OCI-LY7 (cell line): ENCODE measurements around the gene SUCNR1. TPM values are rescaled to one million over a fixed set of nuclear protein-coding genes. Genes with fewer than 3 reads are reported as not detected.

Experiments
- BruUV-seq: library from RNA; stranded (reverse); fragments of 400-500 nt; replicated peaks from 2 replicates; lab custom pipeline; 2021; lab: Mats Ljungman, UMichigan
- CTCF ChIA-PET: fragments of 300-600 bp; sonication (Branson Sonifier 250); formaldehyde crosslinking; loops from one replicate; lab custom pipeline; 2022; ENCODE audit warnings: antibody characterized with exemption; ENCODE audit not compliant: unreplicated experiment; lab: Charles Lee
- POLR2A ChIA-PET: fragments of 300-600 bp; sonication (Branson Sonifier 250); formaldehyde crosslinking; loops from one replicate; lab custom pipeline; 2022; ENCODE audit warnings: antibody characterized with exemption; lab: Charles Lee
- DNase-seq: peaks from one replicate; pipeline ENCODE4 v3.0.0-alpha.2; 2015; ENCODE audit warnings: low spot score
- H2AFZ ChIP-seq: fragments of 200-600 bp; sonication (generic), shearing (Covaris generic); 2 replicates; pipeline ENCODE4 v1.6.1; 2014; ENCODE audit warnings: mild to moderate bottlenecking, antibody characterized with exemption, low read length, moderate library complexity
- H3K27ac ChIP-seq: fragments of 200-600 bp; sonication (generic); 2 replicates; pipeline ENCODE4 v1.5.1; 2014; ENCODE audit warnings: mixed run types, low read depth, mild to moderate bottlenecking, moderate library complexity, low read length, inconsistent platforms; ENCODE audit not compliant: poor library complexity, severe bottlenecking
- H3K36me3 ChIP-seq: fragments of 200-600 bp; sonication (generic); 2 replicates; pipeline ENCODE4 v1.6.1; 2014; ENCODE audit warnings: mild to moderate bottlenecking, antibody characterized with exemption, low read length, moderate library complexity, mixed read lengths; ENCODE audit not compliant: insufficient read depth
- H3K4me1 ChIP-seq: fragments of 200-600 bp; sonication (generic); 2 replicates; pipeline ENCODE4 v1.5.1; 2014; ENCODE audit warnings: mild to moderate bottlenecking, low read length; ENCODE audit not compliant: insufficient read depth, poor library complexity, severe bottlenecking
- H3K4me2 ChIP-seq: fragments of 200-600 bp; sonication (generic); 2 replicates; pipeline ENCODE4 v1.6.1; 2014; ENCODE audit warnings: mild to moderate bottlenecking, low read length
- H3K4me3 ChIP-seq: fragments of 200-600 bp; sonication (generic); 2 replicates; pipeline ENCODE4 v1.5.1; 2014; ENCODE audit warnings: mild to moderate bottlenecking, low read depth, low read length; ENCODE audit not compliant: poor library complexity, severe bottlenecking
- H3K79me2 ChIP-seq: fragments of 200-600 bp; sonication (generic); 2 replicates; pipeline ENCODE4 v1.6.1; 2016; ENCODE audit warnings: low read depth, mild to moderate bottlenecking, low read length, moderate library complexity, mixed read lengths; ENCODE audit not compliant: insufficient read depth
- H3K9me2 ChIP-seq: fragments of 200-600 bp; sonication (generic); 2 replicates; pipeline ENCODE4 v1.6.1; 2016; ENCODE audit warnings: mild to moderate bottlenecking, low read length, mixed read lengths; ENCODE audit not compliant: insufficient read depth
- H3K9me3 ChIP-seq: fragments of 200-600 bp; sonication (generic); 2 replicates; pipeline ENCODE4 v1.6.1; 2014; ENCODE audit warnings: mild to moderate bottlenecking, mixed run types, low read length, mixed read lengths
- H4K20me1 ChIP-seq: fragments of 200-600 bp; sonication (generic); 2 replicates; pipeline ENCODE4 v1.6.1; 2014; ENCODE audit warnings: mild to moderate bottlenecking, antibody characterized with exemption, low read length, moderate library complexity, mixed read lengths; ENCODE audit not compliant: insufficient read depth
- EZH2phosphoT487 ChIP-seq: fragments of 200-600 bp; sonication (generic); IDR thresholded peaks from 2 replicates; pipeline ENCODE4 v1.6.1; 2018; ENCODE audit warnings: low read depth, borderline replicate concordance, mild to moderate bottlenecking, mixed run types, antibody characterized with exemption, low read length, moderate library complexity, mixed read lengths
- intact Hi-C: fragments of 100-400 bp; cut with micrococcal nuclease; formaldehyde crosslinking; loops from one replicate; pipeline ENCODE4 v1.10.0; 2022; ENCODE audit not compliant: unreplicated experiment
- total RNA-seq, 2 experiments: library from RNA; depleted of rRNA in 1 of 2; stranded (reverse); fragments of >200 nt in 1 of 2; shearing (Covaris generic) in 1 of 2; gene quantifications; 2 replicates each; pipeline ENCODE4 v1.2.3, GENCODE V29; 2014 to 2022
- TF ChIP-seq, protein P1 (sequence below): fragments of 200-600 bp; sonication (generic); conservative IDR thresholded peaks from 2 replicates; pipeline ENCODE4 v1.5.1; 2014; ENCODE audit warnings: mild to moderate bottlenecking, antibody characterized with exemption, low read length, moderate library complexity, mixed read lengths

SUCNR1 gene
- total RNA-seq, 2 experiments from 2014 or later, result not detected

GRCh38 chr3:151916781-151917180 lies 43.3 kb downstream of the SUCNR1 start:
- ChIA-PET POLR2A (interaction anchor here (0.6 to 0.7 kb wide), 2 partner anchors 104 to 143 kb away, joined by 3 read pairs; no protein-coding TSS in a partner anchor), CTCF (no interaction called here)
- Histone ChIP-seq H4K20me1 (no peaks in the 10 kb centered on the region), H3K27ac (no peak overlapping the region), H3K9me3 (no peaks in the 10 kb centered on the region), H2AFZ (no peak overlapping the region), H3K4me2 (no peak overlapping the region), H3K4me3 (no peak overlapping the region), H3K9me2 (no peaks in the 10 kb centered on the region), H3K79me2 (no peaks in the 10 kb centered on the region), H3K4me1 (no peaks in the 10 kb centered on the region), H3K36me3 (no peaks in the 10 kb centered on the region)
- intact Hi-C loops, result loop anchor here (5.0 to 10.0 kb wide), 3 partner anchors 79 to 482 kb away; partner anchors contain the start of gene IGSF10
- TF ChIP-seq, protein P1, sequence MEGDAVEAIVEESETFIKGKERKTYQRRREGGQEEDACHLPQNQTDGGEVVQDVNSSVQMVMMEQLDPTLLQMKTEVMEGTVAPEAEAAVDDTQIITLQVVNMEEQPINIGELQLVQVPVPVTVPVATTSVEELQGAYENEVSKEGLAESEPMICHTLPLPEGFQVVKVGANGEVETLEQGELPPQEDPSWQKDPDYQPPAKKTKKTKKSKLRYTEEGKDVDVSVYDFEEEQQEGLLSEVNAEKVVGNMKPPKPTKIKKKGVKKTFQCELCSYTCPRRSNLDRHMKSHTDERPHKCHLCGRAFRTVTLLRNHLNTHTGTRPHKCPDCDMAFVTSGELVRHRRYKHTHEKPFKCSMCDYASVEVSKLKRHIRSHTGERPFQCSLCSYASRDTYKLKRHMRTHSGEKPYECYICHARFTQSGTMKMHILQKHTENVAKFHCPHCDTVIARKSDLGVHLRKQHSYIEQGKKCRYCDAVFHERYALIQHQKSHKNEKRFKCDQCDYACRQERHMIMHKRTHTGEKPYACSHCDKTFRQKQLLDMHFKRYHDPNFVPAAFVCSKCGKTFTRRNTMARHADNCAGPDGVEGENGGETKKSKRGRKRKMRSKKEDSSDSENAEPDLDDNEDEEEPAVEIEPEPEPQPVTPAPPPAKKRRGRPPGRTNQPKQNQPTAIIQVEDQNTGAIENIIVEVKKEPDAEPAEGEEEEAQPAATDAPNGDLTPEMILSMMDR, result no peak
- no peak for TF ChIP-seq EZH2phosphoT487
- BruUV-seq, result no TSS peak
- DNase-seq, result no peak

DNA sequence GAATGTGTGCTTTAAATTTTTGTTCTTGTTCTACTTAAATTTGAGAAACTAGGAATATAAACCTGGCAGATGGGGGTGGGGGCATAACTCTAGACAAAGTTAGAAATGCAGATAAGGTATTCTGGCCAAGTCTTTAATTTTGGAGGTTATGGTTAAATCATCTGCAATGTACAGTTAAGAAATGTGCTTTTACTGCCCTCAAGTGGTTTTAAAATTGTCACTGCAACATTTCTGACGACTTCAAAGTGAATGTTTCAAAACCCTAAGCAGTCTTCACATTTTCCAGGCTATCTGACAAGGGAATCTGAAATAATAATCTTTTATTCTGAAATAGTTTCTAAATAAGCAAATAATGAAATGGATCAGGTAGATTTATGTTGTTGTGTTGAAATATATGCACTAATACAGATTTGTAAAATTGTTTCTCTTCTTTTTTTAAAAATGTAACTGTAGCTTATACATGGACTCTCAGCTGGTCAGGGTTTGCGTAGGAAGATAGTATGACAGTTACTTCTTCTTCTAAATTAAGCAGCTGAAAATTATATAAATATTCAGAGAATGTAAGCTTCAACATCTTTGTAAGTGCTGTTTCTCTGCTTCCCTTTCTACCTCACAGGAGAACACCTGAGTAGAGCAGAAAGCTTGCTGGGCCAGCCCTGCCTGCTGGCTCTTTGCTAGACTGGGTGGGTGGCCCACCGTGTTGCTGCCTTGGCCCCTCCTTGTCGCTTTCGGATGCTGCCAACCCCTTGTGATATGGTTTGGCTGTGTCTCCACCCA lies 45.0 kb downstream of the SUCNR1 start:
- no peaks in the 10 kb centered on the region for H3K4me1 ChIP-seq
- no peaks in the 10 kb centered on the region for H3K9me3 ChIP-seq
- no peak overlapping the region for H3K4me2 ChIP-seq
- H4K20me1 ChIP-seq, result no peaks in the 10 kb centered on the region
- no peaks in the 10 kb centered on the region for H3K79me2 ChIP-seq
- intact Hi-C loops, result loop anchor here (5.0 to 10.0 kb wide), 3 partner anchors 81 to 484 kb away; partner anchors contain the start of gene IGSF10
- no peaks in the 10 kb centered on the region for H3K9me2 ChIP-seq
- H3K27ac ChIP-seq, result no peak overlapping the region
- no TSS peak for BruUV-seq
- H3K36me3 ChIP-seq, result no peaks in the 10 kb centered on the region
- no peak overlapping the region for H2AFZ ChIP-seq
- no peak overlapping the region for H3K4me3 ChIP-seq
- TF ChIP-seq, protein P1, result peak; percentile 86
- TF ChIP-seq EZH2phosphoT487, result no peak
- CTCF ChIA-PET, result no interaction called here
- POLR2A ChIA-PET, result interaction anchor here (0.6 to 0.9 kb wide), 3 partner anchors 114 to 1524 kb away, joined by 3 to 4 read pairs (median 3); no protein-coding TSS in a partner anchor
- DNase-seq, result peak; percentile 44

GRCh38 chr3:151919030-151919328 lies 45.5 kb downstream of the SUCNR1 start:
- Histone ChIP-seq H3K9me3 (no peaks in the 10 kb centered on the region), H3K4me2 (no peak overlapping the region), H3K4me1 (no peaks in the 10 kb centered on the region), H3K9me2 (no peaks in the 10 kb centered on the region), H3K79me2 (no peaks in the 10 kb centered on the region), H2AFZ (no peak overlapping the region), H3K4me3 (no peak overlapping the region), H4K20me1 (no peaks in the 10 kb centered on the region), H3K27ac (no peak overlapping the region), H3K36me3 (no peaks in the 10 kb centered on the region)
- no peak for DNase-seq
- no TSS peak for BruUV-seq
- intact Hi-C loops, result loop anchor here (5.0 to 10.0 kb wide), 3 partner anchors 82 to 484 kb away; partner anchors contain the start of gene IGSF10
- TF ChIP-seq EZH2phosphoT487, result no peak
- TF ChIP-seq, protein P1, result no peak
- CTCF ChIA-PET, result no interaction called here
- POLR2A ChIA-PET, result interaction anchor here (0.9 kb wide), 1 partner anchor 114 kb away, joined by 3 read pairs; no protein-coding TSS in a partner anchor
